ENCODE data around the gene OPN1MW3.

DNA sequence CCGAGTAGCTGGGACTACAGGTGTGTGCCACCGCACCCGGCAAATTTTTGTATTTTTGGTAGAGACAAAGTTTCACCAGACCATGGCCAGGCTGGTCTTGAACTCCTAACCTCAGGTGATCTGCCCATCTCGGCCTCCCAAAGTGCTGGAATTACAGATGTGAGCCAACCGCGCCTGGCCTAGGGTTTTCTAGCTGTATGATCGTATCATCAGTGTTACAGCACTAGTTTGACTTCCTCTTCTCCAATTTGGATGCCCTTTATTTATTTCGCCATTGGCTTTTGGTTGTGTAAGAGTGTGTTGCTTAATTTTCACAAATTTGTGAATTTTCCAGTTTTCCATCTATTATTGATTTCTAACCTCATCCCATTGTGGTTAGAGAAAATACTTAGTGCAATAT, 43.4 kb downstream of the OPN1MW3 start:
- TF ChIP-seq, protein P1, sequence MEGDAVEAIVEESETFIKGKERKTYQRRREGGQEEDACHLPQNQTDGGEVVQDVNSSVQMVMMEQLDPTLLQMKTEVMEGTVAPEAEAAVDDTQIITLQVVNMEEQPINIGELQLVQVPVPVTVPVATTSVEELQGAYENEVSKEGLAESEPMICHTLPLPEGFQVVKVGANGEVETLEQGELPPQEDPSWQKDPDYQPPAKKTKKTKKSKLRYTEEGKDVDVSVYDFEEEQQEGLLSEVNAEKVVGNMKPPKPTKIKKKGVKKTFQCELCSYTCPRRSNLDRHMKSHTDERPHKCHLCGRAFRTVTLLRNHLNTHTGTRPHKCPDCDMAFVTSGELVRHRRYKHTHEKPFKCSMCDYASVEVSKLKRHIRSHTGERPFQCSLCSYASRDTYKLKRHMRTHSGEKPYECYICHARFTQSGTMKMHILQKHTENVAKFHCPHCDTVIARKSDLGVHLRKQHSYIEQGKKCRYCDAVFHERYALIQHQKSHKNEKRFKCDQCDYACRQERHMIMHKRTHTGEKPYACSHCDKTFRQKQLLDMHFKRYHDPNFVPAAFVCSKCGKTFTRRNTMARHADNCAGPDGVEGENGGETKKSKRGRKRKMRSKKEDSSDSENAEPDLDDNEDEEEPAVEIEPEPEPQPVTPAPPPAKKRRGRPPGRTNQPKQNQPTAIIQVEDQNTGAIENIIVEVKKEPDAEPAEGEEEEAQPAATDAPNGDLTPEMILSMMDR (IDR thresholded peaks at IDR 0.05; ENCODE audit: insufficient read depth, low read depth, low read length): no peak
- TF ChIP-seq EZH2 (IDR thresholded peaks at IDR 0.05; ENCODE audit: insufficient read depth, low read length): no peak
